ENCODE data around the gene PLEKHG4B.

- TF ChIP-seq TAF1 (IDR thresholded peaks at IDR 0.05; ENCODE audit: low read depth, low read length) (no peak), POLR2AphosphoS5 (IDR thresholded peaks at IDR 0.05; ENCODE audit: low read depth, low read length) (no peak)
These were observed 27.6 kb downstream of the PLEKHG4B start for GRCh38 chr5:119486-120097.
